Caco-2 (cell line): Measurements from ENCODE around the gene HMHB1. TPM values are rescaled to one million over a fixed set of nuclear protein-coding genes. Genes with fewer than 3 reads are reported as not detected.
"Not testable (repeated sequence)": the region's sequence is repeated elsewhere in the genome, so short reads cannot be mapped to it uniquely, and the experiment has no call there.

Experiments
- BruUV-seq: library from RNA; stranded (reverse); fragments of 400-500 nt; replicated peaks from 2 replicates; lab custom pipeline; 2021; lab: Mats Ljungman, UMichigan
- CTCF ChIA-PET: fragments of 300-600 bp; sonication (Branson Sonifier 250); formaldehyde crosslinking; loops from one replicate; lab custom pipeline; 2022; ENCODE audit warnings: antibody characterized with exemption; lab: Charles Lee
- POLR2A ChIA-PET: fragments of 300-600 bp; sonication (Branson Sonifier 250); formaldehyde crosslinking; loops from one replicate; lab custom pipeline; 2022; ENCODE audit warnings: antibody characterized with exemption; lab: Charles Lee
- DNase-seq, 2 experiments: peaks; one replicate each; pipeline versions ENCODE4 v3.0.0 to v3.0.0-alpha.2; 2020 to 2022
- H3K27me3 ChIP-seq: replicated peaks from 2 replicates; pipeline ENCODE4 v1.6.0; 2011; ENCODE audit warnings: low read length; ENCODE audit not compliant: control insufficient read depth, insufficient read depth
- H3K36me3 ChIP-seq: 2 replicates; pipeline ENCODE4 v1.5.1; 2011; ENCODE audit warnings: low read length; ENCODE audit not compliant: control insufficient read depth, insufficient read depth
- H3K4me1 ChIP-seq: fragments of 250-450 bp; sonication (Bioruptor Pico); 2 replicates; pipeline ENCODE4 v1.5.1; 2020; ENCODE audit warnings: mild to moderate bottlenecking
- H3K4me3 ChIP-seq: 2 replicates; pipeline ENCODE4 v1.5.1; 2011; ENCODE audit warnings: low read depth, mild to moderate bottlenecking, control low read depth, low read length
- H3K9me3 ChIP-seq: fragments of 250-450 bp; sonication (Bioruptor Pico); 2 replicates; pipeline ENCODE4 v1.5.1; 2020; ENCODE audit warnings: mild to moderate bottlenecking, moderate library complexity
- H3K27ac Mint-ChIP-seq: one replicate; pipeline ENCODE4 v1.8.0; 2022; ENCODE audit warnings: mixed read lengths; ENCODE audit not compliant: unreplicated experiment
- H3K27me3 Mint-ChIP-seq: one replicate; pipeline ENCODE4 v1.8.0; 2022; ENCODE audit warnings: mixed read lengths; ENCODE audit not compliant: insufficient read depth, unreplicated experiment
- H3K36me3 Mint-ChIP-seq: one replicate; pipeline ENCODE4 v1.8.0; 2022; ENCODE audit warnings: mild to moderate bottlenecking, mixed read lengths; ENCODE audit not compliant: insufficient read depth, unreplicated experiment
- H3K4me1 Mint-ChIP-seq: one replicate; pipeline ENCODE4 v1.8.0; 2022; ENCODE audit warnings: low read depth, mixed read lengths; ENCODE audit not compliant: unreplicated experiment
- H3K4me3 Mint-ChIP-seq: one replicate; pipeline ENCODE4 v1.8.0; 2022; ENCODE audit warnings: mild to moderate bottlenecking, moderate library complexity, mixed read lengths; ENCODE audit not compliant: unreplicated experiment
- H3K9me3 Mint-ChIP-seq: one replicate; pipeline ENCODE4 v1.8.0; 2022; ENCODE audit warnings: mixed read lengths; ENCODE audit not compliant: unreplicated experiment
- intact Hi-C: fragments of 100-400 bp; cut with micrococcal nuclease; formaldehyde crosslinking; loops from one replicate; pipeline ENCODE4 v1.10.0; 2022; ENCODE audit not compliant: unreplicated experiment
- total RNA-seq: library from RNA; stranded (reverse); gene quantifications from 2 replicates; pipeline ENCODE4 v1.2.3, GENCODE V29; 2022
- TF ChIP-seq, protein P1 (sequence below), 2 experiments: fragments of 200-600 bp in 1 of 2; IDR thresholded peaks; 1 replicate in 1 of 2; 2 replicates in 1 of 2; pipeline versions ENCODE4 v1.5.1 to v1.8.0; 2011 to 2022; ENCODE audit warnings: antibody characterized with exemption in 1 of 2, control low read depth in 1 of 2, inconsistent platforms in 1 of 2, low read depth in 1 of 2, low read length in 1 of 2, mild to moderate bottlenecking in 1 of 2, moderate library complexity in 1 of 2; ENCODE audit not compliant: insufficient read depth in 1 of 2, severe bottlenecking in 1 of 2, unreplicated experiment in 1 of 2

The HMHB1 gene
- total RNA-seq, 1 experiment from 2014 or later = not detected

DNA sequence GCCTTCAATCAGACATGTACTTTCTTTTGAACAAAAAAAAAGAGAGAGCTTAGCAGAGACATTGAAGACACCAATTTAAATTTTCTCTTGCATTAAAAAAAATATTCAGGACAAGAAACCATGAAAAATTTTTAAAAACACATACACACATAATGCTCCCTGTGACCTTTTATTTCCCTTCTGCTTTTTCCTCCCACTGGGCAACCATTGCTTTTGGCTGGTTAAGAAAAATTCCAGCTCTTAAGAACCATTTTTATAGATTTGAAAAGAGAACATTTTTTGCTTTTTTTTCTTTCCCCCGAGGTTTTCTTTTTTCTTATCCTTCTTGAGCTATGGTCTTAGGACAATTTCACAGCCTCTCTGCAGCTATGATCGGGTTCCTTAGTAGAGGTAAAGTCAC, 6.1 kb upstream of the HMHB1 start:
- no peaks in the 10 kb centered on the region for H3K9me3 ChIP-seq
- no peaks in the 10 kb centered on the region for H3K4me1 ChIP-seq
- no TSS peak for BruUV-seq
- TF ChIP-seq, protein P1, sequence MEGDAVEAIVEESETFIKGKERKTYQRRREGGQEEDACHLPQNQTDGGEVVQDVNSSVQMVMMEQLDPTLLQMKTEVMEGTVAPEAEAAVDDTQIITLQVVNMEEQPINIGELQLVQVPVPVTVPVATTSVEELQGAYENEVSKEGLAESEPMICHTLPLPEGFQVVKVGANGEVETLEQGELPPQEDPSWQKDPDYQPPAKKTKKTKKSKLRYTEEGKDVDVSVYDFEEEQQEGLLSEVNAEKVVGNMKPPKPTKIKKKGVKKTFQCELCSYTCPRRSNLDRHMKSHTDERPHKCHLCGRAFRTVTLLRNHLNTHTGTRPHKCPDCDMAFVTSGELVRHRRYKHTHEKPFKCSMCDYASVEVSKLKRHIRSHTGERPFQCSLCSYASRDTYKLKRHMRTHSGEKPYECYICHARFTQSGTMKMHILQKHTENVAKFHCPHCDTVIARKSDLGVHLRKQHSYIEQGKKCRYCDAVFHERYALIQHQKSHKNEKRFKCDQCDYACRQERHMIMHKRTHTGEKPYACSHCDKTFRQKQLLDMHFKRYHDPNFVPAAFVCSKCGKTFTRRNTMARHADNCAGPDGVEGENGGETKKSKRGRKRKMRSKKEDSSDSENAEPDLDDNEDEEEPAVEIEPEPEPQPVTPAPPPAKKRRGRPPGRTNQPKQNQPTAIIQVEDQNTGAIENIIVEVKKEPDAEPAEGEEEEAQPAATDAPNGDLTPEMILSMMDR (IDR thresholded peaks at IDR 0.05; ENCODE audit: insufficient read depth in 1 of 2, low read depth in 1 of 2, low read length in 1 of 2, severe bottlenecking in 1 of 2, unreplicated experiment in 1 of 2) = no peak
- no peak for DNase-seq
- no peaks in the 10 kb centered on the region for H3K27me3 ChIP-seq
- H3K4me1 Mint-ChIP-seq = no peaks in the 10 kb centered on the region
- H3K9me3 Mint-ChIP-seq = no peaks in the 10 kb centered on the region
- no peak overlapping the region for H3K27ac Mint-ChIP-seq
- H3K27me3 Mint-ChIP-seq = peaks cover 4% of the 10 kb centered on the region
- H3K36me3 ChIP-seq = no peaks in the 10 kb centered on the region
- POLR2A ChIA-PET = no interaction called here
- CTCF ChIA-PET = interaction anchor here (0.6 kb wide), 1 partner anchor 208 kb away, joined by 3 read pairs; no protein-coding TSS in a partner anchor
- H3K36me3 Mint-ChIP-seq = no peaks in the 10 kb centered on the region
- no peak overlapping the region for H3K4me3 Mint-ChIP-seq
- intact Hi-C loops = no loop called here
- no peak overlapping the region for H3K4me3 ChIP-seq

GRCh38 chr5:143806579-143806978, 5.4 kb upstream of the HMHB1 start:
- peaks cover 4% of the 10 kb centered on the region for H3K27me3 Mint-ChIP-seq
- H3K36me3 Mint-ChIP-seq = no peaks in the 10 kb centered on the region
- Histone ChIP-seq H3K36me3 (no peaks in the 10 kb centered on the region), H3K27me3 (no peaks in the 10 kb centered on the region), H3K9me3 (no peaks in the 10 kb centered on the region), H3K4me1 (no peaks in the 10 kb centered on the region), H3K4me3 (no peak overlapping the region)
- no peak overlapping the region for H3K27ac Mint-ChIP-seq
- no TSS peak for BruUV-seq
- ChIA-PET POLR2A (no interaction called here), CTCF (no interaction called here)
- no peak for DNase-seq
- no peaks in the 10 kb centered on the region for H3K9me3 Mint-ChIP-seq
- H3K4me3 Mint-ChIP-seq = no peak overlapping the region
- no peaks in the 10 kb centered on the region for H3K4me1 Mint-ChIP-seq
- intact Hi-C loops = no loop called here
- TF ChIP-seq, protein P1 (IDR thresholded peaks at IDR 0.05; ENCODE audit: insufficient read depth in 1 of 2, low read depth in 1 of 2, low read length in 1 of 2, severe bottlenecking in 1 of 2, unreplicated experiment in 1 of 2) = no peak

GRCh38 chr5:143807401-143807800, 4.6 kb upstream of the HMHB1 start:
- H3K9me3 Mint-ChIP-seq = no peaks in the 10 kb centered on the region
- Histone ChIP-seq H3K27me3 (no peaks in the 10 kb centered on the region), H3K9me3 (no peaks in the 10 kb centered on the region), H3K36me3 (no peaks in the 10 kb centered on the region), H3K4me3 (no peak overlapping the region), H3K4me1 (no peaks in the 10 kb centered on the region)
- DNase-seq = no peak
- no peak overlapping the region for H3K27ac Mint-ChIP-seq
- ChIA-PET CTCF (no interaction called here), POLR2A (no interaction called here)
- TF ChIP-seq, protein P1 (IDR thresholded peaks at IDR 0.05; ENCODE audit: insufficient read depth in 1 of 2, low read depth in 1 of 2, low read length in 1 of 2, severe bottlenecking in 1 of 2, unreplicated experiment in 1 of 2) = no peak
- H3K27me3 Mint-ChIP-seq = peaks cover 4% of the 10 kb centered on the region
- no TSS peak for BruUV-seq
- no peak overlapping the region for H3K4me3 Mint-ChIP-seq
- intact Hi-C loops = no loop called here
- H3K4me1 Mint-ChIP-seq = no peaks in the 10 kb centered on the region
- H3K36me3 Mint-ChIP-seq = no peaks in the 10 kb centered on the region

DNA sequence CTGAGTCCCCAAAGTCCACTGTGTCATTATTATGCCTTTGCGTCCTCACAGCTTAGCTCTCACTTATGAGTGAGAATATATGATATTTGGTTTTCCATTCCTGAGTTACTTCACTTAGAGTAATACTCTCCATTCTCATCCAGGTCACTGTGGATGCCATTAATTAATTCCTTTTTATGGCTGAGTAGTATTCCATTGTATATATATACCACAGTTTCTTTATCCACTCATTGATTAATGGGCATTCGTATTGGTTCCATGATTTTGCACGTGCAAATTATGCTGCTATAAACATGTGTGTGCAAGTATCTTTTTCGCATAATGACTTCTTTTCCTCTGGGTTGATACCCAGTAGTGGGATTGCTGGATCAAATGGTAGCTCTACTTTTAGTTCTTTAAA, 4.4 kb downstream of the HMHB1 start:
- DNase-seq, H3K27me3 Mint-ChIP-seq, H3K27me3 ChIP-seq, H3K36me3 Mint-ChIP-seq, H3K4me1 Mint-ChIP-seq, H3K4me3 Mint-ChIP-seq, H3K36me3 ChIP-seq, H3K4me1 ChIP-seq, H3K9me3 ChIP-seq, H3K27ac Mint-ChIP-seq, H3K4me3 ChIP-seq, BruUV-seq, CTCF ChIA-PET, intact Hi-C loops, POLR2A ChIA-PET: not testable (repeated sequence)
- H3K9me3 Mint-ChIP-seq = peaks cover 11% of the 10 kb centered on the region
